HEK293 (cell line): ENCODE data around the gene CDH23.
A peak's percentile ranks its signal among the peaks of the same experiment; 100 is the strongest.

Experiments
- CTCF ChIA-PET: fragments of 350-600 bp; formaldehyde crosslinking; extraction: SDS; loops from one replicate; lab custom pipeline; 2021; ENCODE audit warnings: antibody characterized with exemption; lab: Yijun Ruan, JAX
- POLR2A ChIA-PET: fragments of 300-600 bp; formaldehyde crosslinking; extraction: SDS; loops from one replicate; lab custom pipeline; 2020; ENCODE audit warnings: antibody characterized with exemption, inconsistent platforms; lab: Yijun Ruan, JAX
- H3K27ac ChIP-seq: fragments of 200-500 bp; sonication (Bioruptor generic); 2 replicates; pipeline ENCODE4 v1.5.1; 2014; ENCODE audit warnings: low read depth, low read length, control low read depth, inconsistent platforms; ENCODE audit errors: extremely low read depth
- H3K36me3 ChIP-seq, 2 experiments: fragments of 200-500 bp in 1 of 2; sonication (Bioruptor generic) in 1 of 2; 1 replicate in 1 of 2; 2 replicates in 1 of 2; pipeline ENCODE4 v1.5.1; 2014 to 2017; ENCODE audit warnings: inconsistent platforms in 2 of 2, low read length in 2 of 2; ENCODE audit not compliant: control insufficient read depth in 2 of 2, insufficient read depth in 1 of 2
- H3K4me1 ChIP-seq: fragments of 200-500 bp; sonication (Bioruptor generic); 2 replicates; pipeline ENCODE4 v1.5.1; 2014; ENCODE audit warnings: mild to moderate bottlenecking, low read length, inconsistent platforms; ENCODE audit not compliant: control insufficient read depth, insufficient read depth
- H3K4me3 ChIP-seq: 2 replicates; pipeline ENCODE4 v1.5.1; 2011; ENCODE audit warnings: low read depth, mild to moderate bottlenecking, control low read depth, low read length, moderate library complexity
- H3K9me3 ChIP-seq: fragments of 200-500 bp; sonication (Bioruptor generic); 2 replicates; pipeline ENCODE4 v1.5.1; 2014; ENCODE audit warnings: low read depth, low read length, inconsistent platforms; ENCODE audit not compliant: control insufficient read depth, insufficient read depth
- GLIS1 ChIP-seq: fragments of 450-650 bp; formaldehyde crosslinking; IDR thresholded peaks from 2 replicates; pipeline ENCODE4 v1.5.1; 2016; ENCODE audit warnings: missing biosample characterization, missing genetic modification characterization
- INSM2 ChIP-seq: fragments of 450-650 bp; formaldehyde crosslinking; IDR thresholded peaks from 2 replicates; pipeline ENCODE4 v1.5.1; 2016; ENCODE audit warnings: missing biosample characterization, missing genetic modification characterization
- PRDM1 ChIP-seq: fragments of 450-650 bp; formaldehyde crosslinking; IDR thresholded peaks from 2 replicates; pipeline ENCODE4; 2016; ENCODE audit warnings: missing biosample characterization, missing genetic modification characterization
- SCRT1 ChIP-seq: fragments of 450-650 bp; formaldehyde crosslinking; IDR thresholded peaks from 2 replicates; pipeline ENCODE4 v1.5.1; 2016; ENCODE audit warnings: missing biosample characterization, missing genetic modification characterization, borderline replicate concordance
- SCRT2 ChIP-seq: fragments of 450-650 bp; formaldehyde crosslinking; IDR thresholded peaks from 2 replicates; pipeline ENCODE4 v1.5.1; 2016; ENCODE audit warnings: missing biosample characterization, missing genetic modification characterization
- ZIC2 ChIP-seq: fragments of 450-650 bp; formaldehyde crosslinking; IDR thresholded peaks from 2 replicates; pipeline ENCODE4 v1.5.1; 2016; ENCODE audit warnings: missing biosample characterization, missing genetic modification characterization
- ZNF114 ChIP-seq: fragments of 450-650 bp; formaldehyde crosslinking; IDR thresholded peaks from 2 replicates; pipeline ENCODE4 v1.5.0; 2017; ENCODE audit warnings: missing biosample characterization, missing genetic modification characterization
- ZNF174 ChIP-seq: fragments of 450-650 bp; formaldehyde crosslinking; IDR thresholded peaks from 2 replicates; pipeline ENCODE4 v1.5.0; 2017; ENCODE audit warnings: missing biosample characterization, mild to moderate bottlenecking, missing genetic modification characterization
- ZNF184 ChIP-seq: fragments of 450-650 bp; IDR thresholded peaks from 2 replicates; pipeline ENCODE4 v1.5.1; 2018; ENCODE audit warnings: missing biosample characterization, mild to moderate bottlenecking, missing genetic modification characterization
- ZNF19 ChIP-seq: fragments of 450-650 bp; formaldehyde crosslinking; IDR thresholded peaks from 2 replicates; pipeline ENCODE4; 2016; ENCODE audit warnings: missing biosample characterization, missing genetic modification characterization, low read depth
- ZNF394 ChIP-seq: fragments of 450-650 bp; formaldehyde crosslinking; IDR thresholded peaks from 2 replicates; pipeline ENCODE4 v1.5.1; 2016; ENCODE audit warnings: missing biosample characterization, missing genetic modification characterization, mild to moderate bottlenecking, moderate library complexity, borderline replicate concordance
- ZNF449 ChIP-seq: fragments of 450-650 bp; formaldehyde crosslinking; IDR thresholded peaks from 2 replicates; pipeline ENCODE4 v1.5.1; 2017; ENCODE audit warnings: missing biosample characterization, mild to moderate bottlenecking, missing genetic modification characterization, moderate library complexity
- ZNF555 ChIP-seq: fragments of 450-650 bp; formaldehyde crosslinking; conservative IDR thresholded peaks from 2 replicates; pipeline ENCODE4 v1.5.1; 2017; ENCODE audit warnings: missing biosample characterization, mild to moderate bottlenecking, missing genetic modification characterization, inconsistent platforms

Gene CDH23

GRCh38 chr10:71538608-71539260 lies 142.0 kb downstream of the CDH23 start (continued):
- TF ChIP-seq INSM2, result no peak

- Histone ChIP-seq H3K9me3 (no peaks in the 10 kb centered on the region), H3K4me3 (no peak overlapping the region), H3K36me3 (no peaks in the 10 kb centered on the region)
- ChIA-PET POLR2A (no interaction called here), CTCF (no interaction called here)
- TF ChIP-seq ZNF449 (tag by site-specific recombination) (no peak), PRDM1 (tag by site-specific recombination) (peak; percentile 10; the same call in 1 of the 2 replicates), ZNF184 (no peak)
- TF ChIP-seq, all 188 proteins: peak for 1
- H3K4me1 ChIP-seq, result no peaks in the 10 kb centered on the region
- H3K27ac ChIP-seq, result no peak overlapping the region
Measured at GRCh38 chr10:71539442-71540118, 142.9 kb downstream of the CDH23 start.

GRCh38 chr10:71542478-71542877 lies 145.8 kb downstream of the CDH23 start:
- ChIA-PET POLR2A (no interaction called here), CTCF (interaction anchor here (0.9 kb wide), 1 partner anchor 11 kb away, joined by 4 read pairs; no protein-coding TSS in a partner anchor)
- H3K27ac ChIP-seq, result no peak overlapping the region
- no peaks in the 10 kb centered on the region for H3K9me3 ChIP-seq
- H3K4me1 ChIP-seq, result no peaks in the 10 kb centered on the region
- no peak overlapping the region for H3K4me3 ChIP-seq
- no peaks in the 10 kb centered on the region for H3K36me3 ChIP-seq
- no peak for TF ChIP-seq ZNF555 (tag by site-specific recombination)
- TF ChIP-seq GLIS1 (tag by site-specific recombination), result 0 out of 2 replicates have a peak, but pooled peaks have one; percentile 12
- TF ChIP-seq ZIC2, result peak; percentile 87

- Histone ChIP-seq H3K4me3 (no peak overlapping the region), H3K27ac (no peak overlapping the region), H3K9me3 (no peaks in the 10 kb centered on the region), H3K36me3 (no peaks in the 10 kb centered on the region), H3K4me1 (no peaks in the 10 kb centered on the region)
- TF ChIP-seq SCRT1 (tag by site-specific recombination) (peak; percentile 71; the same call in 1 of the 2 replicates), ZNF394 (tag by site-specific recombination) (no peak), ZNF19 (tag by site-specific recombination) (no peak), ZNF114 (tag by site-specific recombination) (no peak), ZNF174 (tag by site-specific recombination) (no peak), SCRT2 (tag by site-specific recombination) (peak; percentile 90)
- ChIA-PET POLR2A (no interaction called here), CTCF (interaction anchor here (0.7 to 1.2 kb wide), 3 partner anchors 22 to 189 kb away, joined by 3 to 9 read pairs (median 6); no protein-coding TSS in a partner anchor)
Measured at GRCh38 chr10:71543608-71544170, 147.0 kb downstream of the CDH23 start.
